H9 (cell line): ENCODE data around the gene C3orf20. TPM values are rescaled to one million over a fixed set of nuclear protein-coding genes. Genes with fewer than 3 reads are reported as not detected.

Experiments used
- DNase-seq: peaks from one replicate; pipeline ENCODE4 v3.0.0-alpha.2; 2017
- H2AFZ ChIP-seq: one replicate; pipeline ENCODE4 v1.6.1; 2013; ENCODE audit warnings: mild to moderate bottlenecking, low read length, control low read depth, moderate library complexity
- H2AK5ac ChIP-seq: 2 replicates; pipeline ENCODE4 v1.6.1; 2013; ENCODE audit warnings: low read length, control low read depth, mixed read lengths; ENCODE audit not compliant: insufficient read length
- H2BK120ac ChIP-seq: one replicate; pipeline ENCODE4 v1.6.1; 2013; ENCODE audit warnings: low read depth, mild to moderate bottlenecking, low read length, control low read depth, inconsistent platforms; ENCODE audit not compliant: poor library complexity, severe bottlenecking
- H2BK12ac ChIP-seq: 2 replicates; pipeline ENCODE4 v1.6.1; 2013; ENCODE audit warnings: low read length, control low read depth, mixed read lengths, low read depth; ENCODE audit not compliant: insufficient read length
- H2BK15ac ChIP-seq: 2 replicates; pipeline ENCODE4 v1.6.1; 2013; ENCODE audit warnings: low read depth, low read length, control low read depth
- H2BK20ac ChIP-seq: one replicate; pipeline ENCODE4 v1.6.1; 2013; ENCODE audit warnings: low read depth, mild to moderate bottlenecking, low read length, control low read depth, inconsistent platforms; ENCODE audit not compliant: poor library complexity, severe bottlenecking
- H2BK5ac ChIP-seq: 2 replicates; pipeline ENCODE4 v1.6.1; 2013; ENCODE audit warnings: low read length, control low read depth, mixed read lengths; ENCODE audit not compliant: insufficient read length
- H3K14ac ChIP-seq: 2 replicates; pipeline ENCODE4 v1.6.1; 2013; ENCODE audit warnings: low read length, control low read depth; ENCODE audit not compliant: insufficient read depth
- H3K18ac ChIP-seq: 2 replicates; pipeline ENCODE4 v1.6.1; 2013; ENCODE audit warnings: low read depth, mild to moderate bottlenecking, mixed read lengths, low read length, control low read depth; ENCODE audit not compliant: insufficient read length
- H3K23ac ChIP-seq: 2 replicates; pipeline ENCODE4 v1.6.1; 2013; ENCODE audit warnings: low read length, control low read depth, mixed read lengths, low read depth; ENCODE audit not compliant: insufficient read length
- H3K23me2 ChIP-seq: 2 replicates; pipeline ENCODE4 v1.6.1; 2013; ENCODE audit warnings: low read depth, mild to moderate bottlenecking, mixed read lengths, low read length, control low read depth; ENCODE audit not compliant: insufficient read length, poor library complexity, severe bottlenecking
- H3K27ac ChIP-seq: 2 replicates; pipeline ENCODE4 v1.5.1; 2013; ENCODE audit warnings: low read length, control low read depth, mixed read lengths, low read depth; ENCODE audit not compliant: insufficient read length
- H3K27me3 ChIP-seq: 2 replicates; pipeline ENCODE4 v1.6.1; 2013; ENCODE audit warnings: low read length, control low read depth, inconsistent platforms; ENCODE audit not compliant: insufficient read depth
- H3K4ac ChIP-seq: 2 replicates; pipeline ENCODE4 v1.6.1; 2013; ENCODE audit warnings: low read depth, mild to moderate bottlenecking, control low read depth, inconsistent platforms, low read length, moderate library complexity
- H3K4me1 ChIP-seq: 2 replicates; pipeline ENCODE4 v1.6.1; 2013; ENCODE audit warnings: low read length, control low read depth, inconsistent platforms; ENCODE audit not compliant: insufficient read depth
- H3K4me2 ChIP-seq: 2 replicates; pipeline ENCODE4 v1.6.1; 2013; ENCODE audit warnings: low read length, control low read depth, mixed read lengths; ENCODE audit not compliant: insufficient read length, insufficient read depth
- H3K56ac ChIP-seq: 2 replicates; pipeline ENCODE4 v1.6.1; 2013; ENCODE audit warnings: low read depth, mild to moderate bottlenecking, mixed read lengths, low read length, control low read depth; ENCODE audit not compliant: insufficient read length
- H3K79me1 ChIP-seq: 2 replicates; pipeline ENCODE4 v1.6.1; 2013; ENCODE audit warnings: low read depth, mild to moderate bottlenecking, moderate library complexity, low read length, control low read depth, inconsistent platforms; ENCODE audit not compliant: insufficient read depth, poor library complexity, severe bottlenecking
- H3K79me2 ChIP-seq: 2 replicates; pipeline ENCODE4 v1.6.1; 2013; ENCODE audit warnings: low read length, control low read depth, inconsistent platforms; ENCODE audit not compliant: insufficient read depth
- H3K9ac ChIP-seq: 2 replicates; pipeline ENCODE4 v1.6.1; 2013; ENCODE audit warnings: low read length, control low read depth, mixed read lengths; ENCODE audit not compliant: insufficient read length; ENCODE audit errors: extremely low read depth
- H3K9me3 ChIP-seq: one replicate; pipeline ENCODE4 v1.6.1; 2013; ENCODE audit warnings: low read depth, low read length, inconsistent platforms; ENCODE audit not compliant: control insufficient read depth
- H3T11ph ChIP-seq: one replicate; pipeline ENCODE4 v1.6.1; 2013; ENCODE audit warnings: mild to moderate bottlenecking, low read length, control low read depth, inconsistent platforms
- H4K20me1 ChIP-seq: one replicate; pipeline ENCODE4 v1.6.1; 2013; ENCODE audit not compliant: control insufficient read depth, insufficient read length, insufficient read depth
- H4K5ac ChIP-seq: 2 replicates; pipeline ENCODE4 v1.6.1; 2013; ENCODE audit warnings: low read depth, mild to moderate bottlenecking, mixed read lengths, low read length, control low read depth; ENCODE audit not compliant: insufficient read length
- H4K8ac ChIP-seq: replicated peaks from 2 replicates; pipeline ENCODE4 v1.6.1; 2013; ENCODE audit warnings: low read length, control low read depth, mixed read lengths, low read depth; ENCODE audit not compliant: insufficient read length
- H4K91ac ChIP-seq: 2 replicates; pipeline ENCODE4 v1.6.1; 2013; ENCODE audit warnings: low read depth, mild to moderate bottlenecking, moderate library complexity, mixed read lengths, low read length, control low read depth; ENCODE audit not compliant: insufficient read length
- H3K27ac Mint-ChIP-seq, 3 experiments: 2 replicates in 2 of 3; 3 replicates in 1 of 3; pipeline ENCODE4 v1.8.0; 2020 to 2021; ENCODE audit warnings: mixed read lengths in 3 of 3, mild to moderate bottlenecking in 1 of 3, moderate library complexity in 1 of 3
- H3K27me3 Mint-ChIP-seq: 2 replicates; pipeline ENCODE4 v1.8.0; 2021; ENCODE audit warnings: low read depth, mild to moderate bottlenecking, moderate library complexity, mixed read lengths
- H3K36me3 Mint-ChIP-seq, 3 experiments: 2 replicates in 2 of 3; 3 replicates in 1 of 3; pipeline ENCODE4 v1.8.0; 2020 to 2021; ENCODE audit warnings: low read depth in 3 of 3, mixed read lengths in 3 of 3; ENCODE audit not compliant: insufficient read depth in 1 of 3
- H3K4me1 Mint-ChIP-seq, 2 experiments: 2 replicates each; pipeline ENCODE4 v1.8.0; 2020; ENCODE audit warnings: mixed read lengths in 2 of 2
- H3K4me3 Mint-ChIP-seq, 2 experiments: 2 replicates in 1 of 2; 3 replicates in 1 of 2; pipeline ENCODE4 v1.8.0; 2020 to 2021; ENCODE audit warnings: mild to moderate bottlenecking in 2 of 2, mixed read lengths in 2 of 2, moderate library complexity in 1 of 2
- H3K9me3 Mint-ChIP-seq, 2 experiments: 2 replicates in 1 of 2; 3 replicates in 1 of 2; pipeline ENCODE4 v1.8.0; 2020; ENCODE audit warnings: mild to moderate bottlenecking in 2 of 2, mixed read lengths in 2 of 2, moderate library complexity in 1 of 2
- WGBS: extraction: QIAGEN DNeasy Blood & Tissue Kit; methylation state at CpG from one replicate; pipeline ENCODE4 v1.1.7; 2013; ENCODE audit warnings: missing lambda C conversion rate, low lambda C conversion rate, mixed read lengths; ENCODE audit not compliant: insufficient read length; ENCODE audit errors: extremely low coverage; 5-methylcytosine and 5-hydroxymethylcytosine counted together
- total RNA-seq: library from RNA; stranded (reverse); gene quantifications from 2 replicates; pipeline ENCODE4 v1.2.1, GENCODE V29; 2021
- TF ChIP-seq, protein P1 (sequence below): fragments of 200-600 bp; sonication (generic); conservative IDR thresholded peaks from 3 replicates; pipeline ENCODE4 v1.8.0; 2021; ENCODE audit warnings: antibody characterized with exemption, mild to moderate bottlenecking

Gene C3orf20
- total RNA-seq, 1 experiment from 2014 or later, result not detected

DNA sequence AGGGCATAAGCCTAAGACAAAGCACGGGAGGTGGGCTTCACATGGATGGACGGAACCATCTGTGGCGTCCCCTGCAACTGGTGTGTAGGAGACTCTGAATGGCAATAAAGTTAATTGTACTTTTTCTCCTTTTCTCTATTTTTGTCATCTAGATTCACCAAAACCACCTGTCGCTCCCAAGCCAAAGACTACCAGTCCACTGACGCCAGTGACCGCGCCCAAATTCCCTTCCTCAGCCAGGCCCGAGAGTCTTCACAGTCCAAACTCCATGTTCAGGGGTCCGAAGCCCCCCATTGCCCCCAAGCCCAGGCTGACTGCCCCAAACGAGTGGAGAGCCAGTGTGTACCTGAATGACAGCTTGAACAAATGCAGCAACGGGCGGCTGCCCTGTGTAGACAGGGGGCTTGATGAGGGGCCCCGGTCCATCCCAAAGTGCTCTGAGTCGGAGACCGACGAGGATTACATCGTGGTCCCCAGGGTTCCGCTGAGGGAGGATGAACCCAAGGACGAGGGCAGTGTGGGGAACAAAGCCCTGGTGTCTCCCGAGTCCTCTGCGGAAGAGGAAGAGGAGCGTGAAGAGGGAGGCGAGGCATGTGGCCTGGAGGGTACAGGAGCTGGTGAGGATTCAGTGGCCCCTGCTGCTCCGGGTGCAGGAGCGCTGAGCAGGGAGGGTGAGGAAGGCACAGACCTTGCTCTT lies 144.0 kb downstream of the C3orf20 start, which contains the start of gene FGD5:
Gene FGD5 (plus strand): TSS at position 159 of the 697 bp plus-strand sequence. CDS start 110 bp downstream, at position 269.
- Mint-ChIP-seq H3K4me1 (peaks cover 23 to 29% of the 10 kb centered on the region in 2 experiments), H3K27ac (peak within 1 kb of the TSS in 1 of 3 experiments; percentile 22; a peak in 3 of 7 replicates), H3K27me3 (peaks cover 9% of the 10 kb centered on the region), H3K9me3 (no peaks in the 10 kb centered on the region), H3K4me3 (no peak within 1 kb of the TSS; a peak in 1 of 5 replicates), H3K36me3 (peaks cover 6 to 16% (median 10%) of the 10 kb centered on the region in 3 experiments; a peak in 6 of 7 replicates)
- H4K8ac ChIP-seq, result no peak within 1 kb of the TSS
- TF ChIP-seq, protein P1, sequence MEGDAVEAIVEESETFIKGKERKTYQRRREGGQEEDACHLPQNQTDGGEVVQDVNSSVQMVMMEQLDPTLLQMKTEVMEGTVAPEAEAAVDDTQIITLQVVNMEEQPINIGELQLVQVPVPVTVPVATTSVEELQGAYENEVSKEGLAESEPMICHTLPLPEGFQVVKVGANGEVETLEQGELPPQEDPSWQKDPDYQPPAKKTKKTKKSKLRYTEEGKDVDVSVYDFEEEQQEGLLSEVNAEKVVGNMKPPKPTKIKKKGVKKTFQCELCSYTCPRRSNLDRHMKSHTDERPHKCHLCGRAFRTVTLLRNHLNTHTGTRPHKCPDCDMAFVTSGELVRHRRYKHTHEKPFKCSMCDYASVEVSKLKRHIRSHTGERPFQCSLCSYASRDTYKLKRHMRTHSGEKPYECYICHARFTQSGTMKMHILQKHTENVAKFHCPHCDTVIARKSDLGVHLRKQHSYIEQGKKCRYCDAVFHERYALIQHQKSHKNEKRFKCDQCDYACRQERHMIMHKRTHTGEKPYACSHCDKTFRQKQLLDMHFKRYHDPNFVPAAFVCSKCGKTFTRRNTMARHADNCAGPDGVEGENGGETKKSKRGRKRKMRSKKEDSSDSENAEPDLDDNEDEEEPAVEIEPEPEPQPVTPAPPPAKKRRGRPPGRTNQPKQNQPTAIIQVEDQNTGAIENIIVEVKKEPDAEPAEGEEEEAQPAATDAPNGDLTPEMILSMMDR, result no peak
- no peak within 1 kb of the TSS for H3K56ac ChIP-seq
- no peak within 1 kb of the TSS for H2BK120ac ChIP-seq
- no peak within 1 kb of the TSS for H4K5ac ChIP-seq
- H3K9ac ChIP-seq, result no peak within 1 kb of the TSS
- no peak within 1 kb of the TSS for H3T11ph ChIP-seq
- H3K4ac ChIP-seq, result no peak within 1 kb of the TSS
- H3K4me1 ChIP-seq, result no peaks in the 10 kb centered on the region; the same call in 1 of the 2 replicates
- H4K20me1 ChIP-seq, result no peaks in the 10 kb centered on the region
- no peak within 1 kb of the TSS for H3K14ac ChIP-seq
- H3K27ac ChIP-seq, result no peak within 1 kb of the TSS
- H3K23ac ChIP-seq, result no peak within 1 kb of the TSS
- H3K79me2 ChIP-seq, result no peaks in the 10 kb centered on the region
- no CpG with 5 or more reads among the region's 25 CpGs for WGBS
- H2BK12ac ChIP-seq, result no peak within 1 kb of the TSS
- H3K23me2 ChIP-seq, result no peaks in the 10 kb centered on the region
- H2AFZ ChIP-seq, result no peak within 1 kb of the TSS
- no peak within 1 kb of the TSS for H3K18ac ChIP-seq
- no peak within 1 kb of the TSS for H2BK20ac ChIP-seq
- no peaks in the 10 kb centered on the region for H3K79me1 ChIP-seq
- H2BK5ac ChIP-seq, result no peak within 1 kb of the TSS
- no peak within 1 kb of the TSS for H4K91ac ChIP-seq
- H3K9me3 ChIP-seq, result no peaks in the 10 kb centered on the region
- H3K27me3 ChIP-seq, result no peaks in the 10 kb centered on the region
- DNase-seq, result no peak
- H2BK15ac ChIP-seq, result no peak within 1 kb of the TSS
- H2AK5ac ChIP-seq, result no peak within 1 kb of the TSS
- H3K4me2 ChIP-seq, result no peak within 1 kb of the TSS
